ENCODE data around the gene PRPSAP2.

Gene PRPSAP2

GRCh38 chr17:18961634-18962493 lies 103.9 kb downstream of the PRPSAP2 start:
- peak in 1 of 2 donors; percentile 23 for DNase-seq (ENCODE audit: low read depth in 2 of 2)

GRCh38 chr17:18962494-18962815 lies 104.5 kb downstream of the PRPSAP2 start:
- no peak for DNase-seq (ENCODE audit: low read depth in 2 of 2)

- DNase-seq (ENCODE audit: low read depth in 2 of 2): no peak
Observed at GRCh38 chr17:18963126-18964017, 105.4 kb downstream of the PRPSAP2 start.

DNA sequence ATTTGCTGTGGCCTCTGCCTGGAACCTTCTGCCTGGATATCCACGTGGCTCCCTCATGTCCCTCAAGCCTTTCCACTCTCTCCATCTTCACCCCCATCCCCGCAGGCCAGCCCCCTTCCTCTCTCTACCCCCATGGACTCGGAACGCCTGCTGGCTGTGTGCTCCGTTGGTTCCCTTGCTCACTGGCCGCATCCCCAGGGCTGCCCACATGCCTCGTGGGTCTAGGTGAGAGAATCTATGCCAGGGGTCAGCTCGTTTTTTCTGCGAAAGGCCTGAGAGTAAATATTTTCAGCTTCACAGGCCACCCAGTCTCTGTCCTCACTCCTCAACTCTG lies 106.1 kb downstream of the PRPSAP2 start:
- DNase-seq (ENCODE audit: low read depth in 2 of 2): no peak

DNA sequence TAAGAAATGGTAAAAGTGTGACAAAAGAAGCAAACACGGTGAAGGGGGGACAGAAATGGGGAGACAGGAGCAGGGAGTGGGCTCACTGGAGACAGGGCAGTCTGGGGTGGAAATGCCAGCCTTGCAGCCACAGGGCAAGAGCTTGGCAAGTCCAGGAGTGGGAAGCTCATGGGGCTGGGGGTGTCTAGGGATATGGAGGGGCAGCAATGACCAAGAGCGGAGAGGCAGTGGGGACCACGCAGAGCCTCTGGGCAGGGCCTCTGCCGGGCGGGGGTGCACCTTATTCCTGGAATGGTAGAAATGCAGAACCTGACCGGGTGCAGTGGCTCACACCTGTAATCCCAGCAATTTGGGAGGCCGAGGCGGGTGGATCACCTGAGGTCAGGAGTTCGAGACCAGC lies 106.6 kb downstream of the PRPSAP2 start:
- no peak for DNase-seq (ENCODE audit: low read depth in 2 of 2)

DNA sequence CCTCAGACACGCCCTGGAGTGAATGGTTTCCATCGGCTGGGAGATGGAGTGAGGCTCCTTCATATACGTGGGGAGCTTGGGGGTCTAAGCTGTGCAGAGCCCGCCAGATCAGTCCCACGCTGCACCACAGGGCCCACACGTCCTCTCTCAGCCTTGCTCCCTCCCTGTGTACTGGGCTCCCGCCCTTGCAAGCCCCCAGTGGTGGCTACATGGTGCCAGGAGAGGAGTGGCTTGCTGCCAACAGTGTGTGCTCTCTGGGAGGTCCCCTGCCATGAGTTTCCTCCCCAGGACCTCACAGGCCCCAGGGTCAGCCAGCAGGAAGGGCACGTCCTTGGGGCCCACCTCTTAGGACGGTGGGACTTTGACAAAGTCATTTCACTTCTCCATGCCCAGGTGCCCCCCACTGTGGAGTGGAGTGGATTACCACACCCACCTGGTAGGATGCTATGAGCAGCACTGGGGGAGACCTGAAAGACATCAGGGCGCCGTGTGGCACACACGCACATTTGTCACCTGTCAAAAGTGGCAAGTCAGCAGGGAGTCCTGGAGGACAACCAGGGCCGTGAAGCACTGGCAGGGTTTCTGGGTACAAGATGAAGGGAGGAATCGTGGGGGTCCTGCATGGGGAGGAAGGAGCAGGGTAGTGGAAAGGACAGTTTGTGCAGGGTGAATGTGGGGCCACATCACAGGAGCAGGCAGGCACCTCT lies 107.8 kb downstream of the PRPSAP2 start:
- DNase-seq (ENCODE audit: low read depth in 2 of 2): no peak

DNA sequence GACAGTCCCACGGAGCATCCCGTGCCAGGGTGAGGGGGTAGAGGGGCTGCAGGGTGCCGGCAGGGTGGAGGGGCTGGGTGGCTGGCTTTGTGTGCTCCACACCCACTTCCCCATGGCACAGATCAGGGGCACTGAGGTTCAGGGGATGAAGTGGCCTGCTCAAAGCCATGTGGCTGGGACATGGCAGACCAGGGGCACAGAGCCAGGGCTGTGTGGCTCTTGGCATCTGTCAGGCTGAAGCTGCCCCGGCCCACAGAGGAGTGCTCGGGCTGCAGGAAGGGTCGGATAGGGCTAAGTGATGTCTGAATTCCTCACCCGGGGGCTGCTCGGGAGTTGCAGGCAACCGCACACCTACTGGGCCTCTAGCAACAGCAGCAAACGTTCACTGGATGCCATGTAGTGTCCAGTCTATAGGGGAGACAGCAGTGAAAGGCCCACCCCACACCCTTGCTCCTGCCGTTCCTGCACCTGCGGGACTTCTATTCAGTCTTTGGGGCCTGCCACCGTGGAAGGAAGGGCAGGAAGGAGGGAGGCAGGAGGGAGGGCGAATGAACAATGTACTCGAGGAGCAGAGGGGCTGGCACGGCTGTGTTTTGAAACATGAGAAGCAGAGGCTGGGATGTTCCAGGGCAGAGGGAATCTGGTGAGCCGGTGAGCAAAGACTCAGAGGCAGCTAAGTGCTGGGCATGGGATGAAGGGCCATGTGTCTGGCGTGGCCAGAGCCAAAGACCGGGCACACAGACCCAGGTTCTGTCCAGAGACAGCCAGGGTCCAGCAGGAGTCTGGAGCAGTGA lies 109.1 kb downstream of the PRPSAP2 start:
- DNase-seq (ENCODE audit: low read depth in 2 of 2): no peak

GRCh38 chr17:18967916-18968315 lies 110.0 kb downstream of the PRPSAP2 start:
- no peak for DNase-seq (ENCODE audit: low read depth in 2 of 2)

- no peak for DNase-seq (ENCODE audit: low read depth in 2 of 2)
Observed at GRCh38 chr17:18968345-18968744, 110.4 kb downstream of the PRPSAP2 start.

DNA sequence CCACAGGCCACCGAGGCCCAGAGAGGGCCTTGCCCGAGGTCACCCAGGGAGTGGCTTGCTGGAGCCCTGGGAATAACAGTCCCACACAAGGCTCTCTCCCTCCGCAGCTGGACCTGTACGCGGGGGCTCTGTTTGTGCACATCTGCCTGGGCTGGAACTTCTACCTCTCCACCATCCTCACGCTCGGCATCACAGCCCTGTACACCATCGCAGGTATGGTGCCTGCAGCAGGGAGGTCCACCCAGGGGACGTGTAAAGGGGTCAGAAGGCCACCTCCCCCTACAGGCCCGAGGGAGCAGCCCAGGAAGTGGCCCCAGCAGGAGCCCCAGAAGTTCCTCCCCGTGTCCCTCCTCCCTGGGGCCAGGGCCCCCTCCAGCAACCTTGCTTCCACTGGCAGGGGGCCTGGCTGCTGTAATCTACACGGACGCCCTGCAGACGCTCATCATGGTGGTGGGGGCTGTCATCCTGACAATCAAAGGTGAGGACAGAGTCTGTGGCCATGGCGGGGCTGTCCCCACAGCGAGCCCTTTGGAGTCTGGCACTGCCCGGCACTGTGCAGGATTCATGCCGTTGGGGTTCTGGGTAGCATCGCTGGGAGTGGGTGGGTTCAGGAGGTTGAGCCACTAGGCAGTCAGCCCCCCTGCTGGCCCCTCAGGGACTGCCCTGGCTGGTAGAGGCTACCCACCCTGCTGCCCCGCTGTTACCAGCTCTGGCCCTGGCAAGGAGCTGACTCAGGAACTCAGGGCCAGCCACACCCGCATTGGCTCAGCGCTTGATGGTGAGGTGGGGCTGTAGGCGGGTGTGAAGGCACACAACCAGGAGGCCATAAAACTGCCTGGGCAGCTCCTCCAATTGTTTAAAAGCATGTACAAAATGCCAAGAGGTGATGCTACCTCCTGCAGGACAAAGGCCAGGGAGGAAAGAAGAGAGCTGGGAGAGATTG lies 111.3 kb downstream of the PRPSAP2 start:
- no peak for DNase-seq (ENCODE audit: low read depth in 2 of 2)

GRCh38 chr17:18970582-18971480 lies 112.9 kb downstream of the PRPSAP2 start:
- no peak for DNase-seq (ENCODE audit: low read depth in 2 of 2)

GRCh38 chr17:18971801-18972200 lies 113.9 kb downstream of the PRPSAP2 start:
- DNase-seq (ENCODE audit: low read depth in 2 of 2): no peak

DNA sequence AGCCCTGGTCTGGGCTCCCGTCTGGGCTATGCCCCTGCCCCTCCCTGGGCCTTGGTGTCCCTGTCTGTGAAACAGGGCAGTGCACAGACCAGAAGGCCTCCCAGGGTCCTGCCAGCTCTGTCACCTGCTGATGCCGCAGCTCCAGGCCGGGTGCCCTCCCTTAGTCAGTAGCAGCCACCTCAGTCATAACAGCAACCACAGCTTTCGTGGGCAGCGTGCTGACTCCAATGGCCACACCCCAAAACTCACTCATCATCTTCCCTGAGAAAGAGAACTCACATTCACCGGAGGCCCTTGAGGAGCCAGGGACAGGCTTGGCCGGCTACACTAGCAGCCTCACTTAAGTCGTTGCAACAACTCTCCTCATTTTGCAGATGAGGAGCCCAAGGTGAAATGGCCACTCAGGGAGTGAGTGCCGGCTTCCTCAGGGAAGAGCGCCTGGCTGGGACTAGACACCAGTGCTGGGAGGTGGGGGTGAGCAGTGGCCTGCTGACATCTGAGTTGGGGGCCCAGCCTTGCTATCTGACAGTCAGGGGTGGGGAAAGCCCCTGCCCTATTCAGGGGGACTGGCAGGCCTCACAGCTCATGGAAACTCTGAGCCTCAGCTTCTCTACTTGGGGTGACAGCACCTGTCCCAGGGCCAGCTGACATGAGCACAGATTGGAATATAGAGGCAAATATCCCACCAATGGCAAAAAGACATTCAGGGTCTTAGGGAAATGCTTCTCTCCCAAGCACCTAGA lies 116.6 kb downstream of the PRPSAP2 start:
- peak; percentile 35 to 42 for DNase-seq (ENCODE audit: low read depth in 2 of 2)

GRCh38 chr17:18975597-18975996 lies 117.7 kb downstream of the PRPSAP2 start:
- no peak for DNase-seq (ENCODE audit: low read depth in 2 of 2)

- DNase-seq (ENCODE audit: low read depth in 2 of 2): no peak
Observed at GRCh38 chr17:18976201-18976600, 118.3 kb downstream of the PRPSAP2 start.

DNA sequence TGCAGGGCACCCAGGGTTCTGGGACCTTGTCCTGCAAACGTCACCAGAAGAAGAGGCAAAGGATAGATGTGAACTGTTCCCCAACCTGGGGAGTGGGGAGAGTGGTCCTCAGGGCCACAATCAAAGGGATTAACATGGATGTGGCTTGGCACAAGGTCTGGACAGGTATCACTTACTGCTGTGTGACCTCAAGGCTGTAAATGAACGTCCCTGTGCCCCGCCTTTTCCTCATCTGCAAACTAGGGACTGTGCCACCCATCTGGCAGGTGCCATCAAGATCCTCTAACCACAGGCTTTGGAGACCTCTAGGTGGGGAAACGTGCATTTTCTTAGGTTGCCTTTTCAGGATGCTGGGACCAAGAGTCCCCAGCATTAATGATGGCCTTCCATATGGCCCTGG lies 119.1 kb downstream of the PRPSAP2 start:
- no peak for DNase-seq (ENCODE audit: low read depth in 2 of 2)

DNA sequence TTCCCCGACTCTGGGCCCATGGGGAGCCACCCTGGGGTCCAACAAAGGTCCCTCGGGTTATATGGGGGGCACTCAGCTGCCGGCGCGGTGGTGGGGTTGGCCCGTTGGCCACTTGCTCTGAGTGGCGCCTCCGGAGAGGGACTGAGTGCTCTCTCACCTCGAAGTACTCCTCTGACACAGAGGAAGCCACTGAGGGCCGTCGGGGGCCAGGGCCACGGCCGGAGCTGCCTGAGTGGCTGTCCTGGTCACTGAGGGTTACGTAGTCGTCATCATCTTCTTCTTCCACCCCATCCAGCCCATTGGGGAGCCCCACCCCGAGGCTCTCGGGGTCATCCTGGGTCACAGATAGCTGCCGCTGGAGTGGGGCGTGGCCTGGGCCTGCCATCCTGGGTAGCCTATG lies 119.7 kb downstream of the PRPSAP2 start:
- no peak for DNase-seq (ENCODE audit: low read depth in 2 of 2)

DNA sequence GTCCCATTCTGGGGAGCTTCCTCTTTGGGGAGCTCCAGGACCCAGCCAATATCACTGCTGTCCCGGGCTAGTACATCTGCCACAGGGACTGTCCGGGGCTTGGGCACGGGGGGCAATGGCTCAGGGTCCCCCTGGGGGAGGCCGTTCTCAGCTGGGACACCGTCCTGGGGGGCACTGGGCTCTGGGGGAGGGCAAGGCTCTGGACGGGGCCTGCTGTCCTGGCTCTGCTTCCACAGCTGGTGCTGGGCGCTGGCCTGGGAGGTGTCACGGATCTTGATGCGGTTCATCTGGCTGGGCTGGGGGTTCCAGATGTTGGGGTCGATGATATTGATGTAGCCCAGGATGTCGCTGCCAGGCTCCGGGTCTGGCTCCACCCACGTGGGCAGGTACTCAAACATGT lies 120.1 kb downstream of the PRPSAP2 start:
- DNase-seq (ENCODE audit: low read depth in 2 of 2): no peak

DNA sequence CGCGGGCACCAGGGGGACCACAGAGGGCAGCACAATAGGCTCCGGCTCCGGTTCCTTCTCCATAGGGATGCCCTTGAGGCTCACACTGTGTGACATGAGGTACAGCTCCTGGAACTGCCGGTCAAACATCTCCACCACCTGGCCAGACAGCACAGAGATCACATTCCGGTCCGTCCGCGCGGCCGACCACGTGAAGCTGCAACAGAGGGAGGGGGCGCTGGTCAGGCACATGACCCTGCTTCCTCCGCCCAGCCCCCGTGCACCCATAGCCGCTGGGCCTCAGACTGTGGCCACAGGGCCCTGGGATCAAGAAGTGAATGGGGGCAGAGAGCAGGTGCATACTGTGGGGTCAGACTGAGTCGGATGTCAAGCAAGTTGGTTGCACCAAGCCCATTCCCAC lies 120.7 kb downstream of the PRPSAP2 start:
- DNase-seq (ENCODE audit: low read depth in 2 of 2): no peak

Measured in stimulated activated CD4-positive, alpha-beta T cell treated with anti-CD3 and anti-CD28 coated beads, Interleukin-4, amount 100 ng/mL, for 48 hours (primary cell).